ENCODE measurements around the gene BSDC1.
A peak's percentile ranks its signal among the peaks of the same experiment; 100 is the strongest.
"Not testable (repeated sequence)": the region's sequence is repeated elsewhere in the genome, so short reads cannot be mapped to it uniquely, and the experiment has no call there.

BSDC1 gene, protein sequence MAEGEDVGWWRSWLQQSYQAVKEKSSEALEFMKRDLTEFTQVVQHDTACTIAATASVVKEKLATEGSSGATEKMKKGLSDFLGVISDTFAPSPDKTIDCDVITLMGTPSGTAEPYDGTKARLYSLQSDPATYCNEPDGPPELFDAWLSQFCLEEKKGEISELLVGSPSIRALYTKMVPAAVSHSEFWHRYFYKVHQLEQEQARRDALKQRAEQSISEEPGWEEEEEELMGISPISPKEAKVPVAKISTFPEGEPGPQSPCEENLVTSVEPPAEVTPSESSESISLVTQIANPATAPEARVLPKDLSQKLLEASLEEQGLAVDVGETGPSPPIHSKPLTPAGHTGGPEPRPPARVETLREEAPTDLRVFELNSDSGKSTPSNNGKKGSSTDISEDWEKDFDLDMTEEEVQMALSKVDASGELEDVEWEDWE

DNA sequence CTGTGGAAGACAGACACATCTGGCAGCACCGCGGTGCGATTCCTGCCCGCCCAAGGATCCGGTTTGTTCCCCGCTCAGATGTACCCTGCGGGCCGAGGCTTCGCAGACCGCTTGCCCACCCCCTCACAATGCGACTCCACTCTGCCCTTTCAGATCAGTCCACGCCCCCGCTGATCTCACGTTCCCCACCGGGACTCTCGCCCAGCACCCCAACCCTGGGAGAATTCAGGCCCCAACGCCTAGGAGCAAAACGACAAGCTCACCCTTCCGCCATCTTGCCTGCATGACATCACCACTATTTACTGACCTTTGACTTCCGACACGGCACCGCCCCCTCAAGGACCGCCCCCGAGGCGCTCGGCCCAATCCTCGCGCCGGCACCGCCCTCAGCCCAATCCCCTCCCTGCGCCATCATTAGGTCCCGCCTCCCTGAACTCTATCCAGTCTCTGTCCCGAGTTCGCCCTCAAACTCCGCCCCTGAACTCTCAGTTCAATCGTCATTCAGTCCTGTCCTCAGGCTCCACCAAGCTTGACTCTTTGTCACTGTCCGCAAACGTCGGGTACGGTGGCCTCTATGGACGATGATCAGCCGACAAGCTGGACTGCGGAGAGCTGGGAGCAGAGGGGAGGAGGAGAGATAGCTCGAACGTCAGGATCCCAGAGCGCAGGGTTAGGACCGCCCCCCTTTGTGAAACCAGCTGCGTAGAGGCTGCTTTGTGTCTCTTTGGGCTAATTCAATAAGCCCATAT, at the start of gene BSDC1:
Gene BSDC1, minus strand, starts transcription at position 301 of the 749 bp plus-strand sequence. Its CDS starts 27 bp downstream, at position 274.
- Mint-ChIP-seq H3K4me3 (peak within 1 kb of the TSS; percentile 98), H3K27ac (peak within 1 kb of the TSS; percentile 99), H3K27me3 (no peaks in the 10 kb centered on the region), H3K9me3 (no peaks in the 10 kb centered on the region), H3K36me3 (ENCODE audit: low read depth) (peaks cover 18% of the 10 kb centered on the region), H3K4me1 (ENCODE audit: low read depth) (peaks cover 32% of the 10 kb centered on the region)
- DNase-seq: peak; percentile 98

DNA sequence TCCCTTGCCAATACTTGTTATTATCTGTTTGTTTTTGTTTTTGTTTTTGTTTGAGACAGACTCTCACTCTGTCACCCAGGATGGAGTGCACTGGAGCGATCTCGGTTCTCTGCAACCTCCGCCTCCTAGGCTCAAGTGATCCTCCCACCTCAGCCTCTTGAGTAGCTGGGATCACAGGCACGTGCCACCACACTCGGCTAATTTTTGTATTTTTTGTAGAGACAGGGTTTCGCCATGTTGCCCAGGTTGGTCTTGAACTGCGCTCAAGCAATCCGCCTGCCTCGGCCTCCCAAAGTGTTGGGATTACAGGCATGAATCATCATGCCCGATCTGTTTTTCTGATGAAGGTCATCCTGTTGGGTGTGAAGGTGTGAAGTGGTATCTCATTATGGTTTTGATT, 47.2 kb upstream of the BSDC1 start:
- not testable (repeated sequence) for H3K36me3 Mint-ChIP-seq (ENCODE audit: low read depth); H3K27ac Mint-ChIP-seq; H3K9me3 Mint-ChIP-seq; DNase-seq; H3K4me1 Mint-ChIP-seq (ENCODE audit: low read depth); H3K4me3 Mint-ChIP-seq
- peaks cover 47% of the 10 kb centered on the region for H3K27me3 Mint-ChIP-seq

DNA sequence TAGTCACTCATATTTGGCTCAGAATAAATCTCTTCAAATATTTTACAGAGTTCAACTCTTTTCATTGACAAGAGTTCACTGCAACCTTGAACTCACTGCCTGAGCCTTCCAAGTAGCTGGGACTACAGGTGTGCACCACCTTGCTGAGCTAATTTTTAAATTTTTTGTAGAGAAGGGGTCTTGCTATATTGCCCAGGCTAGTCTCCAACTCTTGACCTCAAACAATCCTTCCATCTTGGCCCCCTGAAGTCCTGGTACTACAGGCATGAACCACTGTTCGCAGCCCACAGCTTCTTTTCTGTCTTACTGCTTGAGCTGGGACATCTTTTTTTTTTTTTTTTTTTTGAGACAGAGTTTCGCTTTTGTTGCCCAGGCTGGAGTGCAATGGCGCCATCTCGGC, 44.5 kb upstream of the BSDC1 start:
- H3K36me3 Mint-ChIP-seq (ENCODE audit: low read depth); H3K4me1 Mint-ChIP-seq (ENCODE audit: low read depth); H3K4me3 Mint-ChIP-seq; H3K27ac Mint-ChIP-seq; H3K9me3 Mint-ChIP-seq; DNase-seq: not testable (repeated sequence)
- peaks cover 41% of the 10 kb centered on the region for H3K27me3 Mint-ChIP-seq

DNA sequence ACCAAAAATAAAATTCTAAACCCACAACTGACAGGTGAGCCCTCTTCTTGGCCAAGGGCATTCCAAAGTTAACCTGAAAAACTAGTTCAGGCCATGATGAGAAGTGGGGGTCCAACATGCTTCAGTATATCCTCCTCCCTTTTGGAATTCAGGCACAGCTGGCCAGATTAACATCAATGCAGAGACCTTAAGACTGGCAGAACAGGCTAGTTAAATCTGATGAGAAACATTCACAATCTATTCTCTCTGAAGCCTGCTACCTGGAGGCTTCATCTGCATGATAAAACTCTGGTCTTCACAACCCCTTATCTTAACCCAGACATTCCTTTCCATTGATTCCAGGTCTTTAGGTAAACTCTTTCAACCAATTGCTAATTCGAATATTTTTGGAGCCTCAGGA, 43.9 kb upstream of the BSDC1 start:
- H3K4me3 Mint-ChIP-seq: no peak overlapping the region
- H3K4me1 Mint-ChIP-seq (ENCODE audit: low read depth): no peaks in the 10 kb centered on the region
- peaks cover 6% of the 10 kb centered on the region for H3K9me3 Mint-ChIP-seq
- no peaks in the 10 kb centered on the region for H3K36me3 Mint-ChIP-seq (ENCODE audit: low read depth)
- H3K27me3 Mint-ChIP-seq: peaks cover 39% of the 10 kb centered on the region
- DNase-seq: no peak
- H3K27ac Mint-ChIP-seq: no peak overlapping the region

DNA sequence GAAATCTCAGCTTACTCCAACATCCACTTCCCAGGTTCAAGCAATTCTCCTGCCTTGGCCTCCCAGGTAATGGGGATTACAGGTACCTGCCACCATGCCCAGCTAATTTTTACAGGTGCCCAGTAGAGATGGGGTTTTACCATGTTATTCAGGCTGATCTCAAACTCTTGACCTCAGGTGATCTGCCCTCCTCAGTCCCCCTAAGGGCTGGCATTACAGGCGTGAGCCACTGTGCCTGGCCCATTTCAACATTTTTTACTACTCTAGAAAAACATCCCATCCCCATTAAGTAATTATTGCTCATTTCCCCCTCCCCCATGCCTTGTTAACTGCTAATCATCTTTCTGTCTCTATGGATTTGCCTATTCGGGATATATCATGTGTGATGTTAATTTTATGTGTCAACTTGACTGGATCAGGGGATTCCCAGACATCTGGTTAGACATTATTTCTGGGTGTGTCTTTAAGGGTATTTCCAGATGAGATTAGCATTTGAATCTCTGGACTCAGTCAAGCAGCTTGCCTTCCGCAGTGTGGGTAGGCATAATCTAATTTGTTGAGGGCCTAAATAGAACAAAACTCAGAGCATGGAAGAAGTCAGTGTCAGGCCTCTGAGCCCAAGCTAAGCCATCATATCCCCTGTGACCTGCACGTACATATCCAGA, 37.6 kb upstream of the BSDC1 start:
- Mint-ChIP-seq H3K27ac (no peak overlapping the region), H3K4me3 (no peak overlapping the region), H3K4me1 (ENCODE audit: low read depth) (no peaks in the 10 kb centered on the region), H3K27me3 (peaks cover 39% of the 10 kb centered on the region), H3K9me3 (no peaks in the 10 kb centered on the region), H3K36me3 (ENCODE audit: low read depth) (no peaks in the 10 kb centered on the region)
- DNase-seq: no peak

DNA sequence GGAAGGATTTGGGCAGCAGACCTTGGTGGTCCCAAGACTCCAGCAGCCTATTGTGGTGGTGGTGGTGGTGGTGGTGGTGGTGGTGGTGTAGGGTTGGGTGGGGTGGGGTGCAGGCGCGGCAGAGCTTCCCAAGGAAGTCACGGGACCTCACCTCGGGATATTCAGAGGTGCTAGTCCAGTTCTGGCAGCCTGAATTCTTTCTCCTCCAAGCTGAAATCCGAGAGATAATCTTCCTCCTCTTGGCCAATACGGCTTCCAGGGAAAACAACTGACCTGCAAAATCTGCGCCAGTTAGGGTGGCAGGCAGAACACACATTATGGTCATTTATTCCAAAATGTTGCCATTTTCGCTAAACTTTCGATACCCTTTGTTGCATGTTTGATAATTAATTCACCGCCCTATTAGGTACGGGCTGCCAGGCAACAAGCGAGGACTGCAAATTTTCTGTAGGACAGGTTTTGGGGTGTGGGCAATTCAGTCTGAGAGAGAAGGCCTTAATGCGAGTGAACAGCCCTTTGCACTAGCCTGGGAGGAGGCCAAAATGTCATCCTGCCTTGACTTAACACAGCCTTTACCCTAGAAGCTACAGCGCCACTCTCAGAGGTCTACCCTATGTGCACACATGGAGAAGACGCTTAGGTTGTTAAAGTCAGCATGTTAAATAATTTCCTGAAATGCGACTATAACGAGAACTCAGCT, 33.2 kb upstream of the BSDC1 start:
- H3K27ac Mint-ChIP-seq: no peak overlapping the region
- no peaks in the 10 kb centered on the region for H3K36me3 Mint-ChIP-seq (ENCODE audit: low read depth)
- DNase-seq: no peak
- no peaks in the 10 kb centered on the region for H3K9me3 Mint-ChIP-seq
- peaks cover 40% of the 10 kb centered on the region for H3K27me3 Mint-ChIP-seq
- H3K4me3 Mint-ChIP-seq: no peak overlapping the region
- H3K4me1 Mint-ChIP-seq (ENCODE audit: low read depth): peaks cover 3% of the 10 kb centered on the region

DNA sequence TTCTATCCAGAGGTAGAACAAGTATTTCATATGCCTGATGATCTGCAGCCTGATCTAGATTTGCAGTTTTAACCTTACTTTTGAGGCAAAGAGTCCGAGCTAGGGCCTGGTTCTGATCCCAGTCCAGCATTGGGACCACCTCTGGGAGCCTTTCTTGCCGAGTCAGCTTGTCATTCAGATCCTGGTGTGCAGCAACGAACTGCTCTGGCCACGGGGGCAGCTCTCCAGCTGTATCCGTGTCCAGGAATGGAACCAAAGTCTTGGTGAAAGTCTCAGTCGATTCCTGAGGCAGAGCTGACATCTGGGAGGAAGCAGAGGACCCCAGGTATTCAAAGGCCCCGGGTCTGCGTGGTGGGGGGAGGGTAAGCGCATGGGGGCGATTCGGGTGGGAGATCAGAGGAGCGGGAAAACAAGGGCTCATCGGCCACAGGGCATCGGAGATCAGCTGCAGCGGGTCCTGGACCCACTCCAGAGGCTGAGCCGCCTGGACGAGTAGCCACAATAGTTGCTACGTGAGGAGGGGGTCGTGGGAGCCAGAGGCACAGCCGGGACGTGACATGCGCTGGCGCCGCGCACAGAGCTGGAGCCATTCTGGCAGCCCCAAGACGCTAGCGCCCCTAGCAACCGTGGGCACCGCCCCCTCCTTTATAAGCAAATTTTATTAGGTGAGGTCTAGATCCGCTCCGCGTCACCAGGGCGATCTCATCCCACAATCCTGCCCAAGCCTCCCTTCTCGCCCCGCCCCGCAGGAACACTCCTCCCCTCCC, 32.4 kb upstream of the BSDC1 start:
- no peaks in the 10 kb centered on the region for H3K36me3 Mint-ChIP-seq (ENCODE audit: low read depth)
- DNase-seq: no peak
- H3K27me3 Mint-ChIP-seq: peaks cover 43% of the 10 kb centered on the region
- no peak overlapping the region for H3K4me3 Mint-ChIP-seq
- peaks cover 3% of the 10 kb centered on the region for H3K4me1 Mint-ChIP-seq (ENCODE audit: low read depth)
- H3K27ac Mint-ChIP-seq: no peak overlapping the region
- H3K9me3 Mint-ChIP-seq: no peaks in the 10 kb centered on the region

DNA sequence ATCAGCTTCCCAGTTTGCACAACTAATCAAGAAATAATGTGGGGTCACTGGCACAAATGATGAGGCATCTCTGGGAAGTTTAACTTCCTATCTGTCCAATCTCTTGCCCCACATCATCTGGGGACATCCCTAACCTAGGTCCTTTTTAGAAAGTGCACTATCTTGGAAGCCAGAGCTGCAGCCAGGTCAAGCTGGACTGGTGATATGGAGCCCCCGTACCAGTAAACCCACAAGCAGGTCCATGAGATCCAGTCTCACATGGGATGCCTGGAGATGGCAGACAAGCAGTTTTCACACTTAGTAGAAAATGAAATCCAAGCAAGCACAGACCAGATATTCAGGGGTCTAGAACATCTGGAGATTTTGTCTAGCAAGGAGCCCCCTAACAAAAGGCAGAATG, 27.5 kb upstream of the BSDC1 start:
- Mint-ChIP-seq H3K9me3 (no peaks in the 10 kb centered on the region), H3K4me3 (no peak overlapping the region), H3K27ac (no peak overlapping the region), H3K36me3 (ENCODE audit: low read depth) (no peaks in the 10 kb centered on the region), H3K4me1 (ENCODE audit: low read depth) (peaks cover 3% of the 10 kb centered on the region), H3K27me3 (peaks cover 15% of the 10 kb centered on the region)
- DNase-seq: no peak

DNA sequence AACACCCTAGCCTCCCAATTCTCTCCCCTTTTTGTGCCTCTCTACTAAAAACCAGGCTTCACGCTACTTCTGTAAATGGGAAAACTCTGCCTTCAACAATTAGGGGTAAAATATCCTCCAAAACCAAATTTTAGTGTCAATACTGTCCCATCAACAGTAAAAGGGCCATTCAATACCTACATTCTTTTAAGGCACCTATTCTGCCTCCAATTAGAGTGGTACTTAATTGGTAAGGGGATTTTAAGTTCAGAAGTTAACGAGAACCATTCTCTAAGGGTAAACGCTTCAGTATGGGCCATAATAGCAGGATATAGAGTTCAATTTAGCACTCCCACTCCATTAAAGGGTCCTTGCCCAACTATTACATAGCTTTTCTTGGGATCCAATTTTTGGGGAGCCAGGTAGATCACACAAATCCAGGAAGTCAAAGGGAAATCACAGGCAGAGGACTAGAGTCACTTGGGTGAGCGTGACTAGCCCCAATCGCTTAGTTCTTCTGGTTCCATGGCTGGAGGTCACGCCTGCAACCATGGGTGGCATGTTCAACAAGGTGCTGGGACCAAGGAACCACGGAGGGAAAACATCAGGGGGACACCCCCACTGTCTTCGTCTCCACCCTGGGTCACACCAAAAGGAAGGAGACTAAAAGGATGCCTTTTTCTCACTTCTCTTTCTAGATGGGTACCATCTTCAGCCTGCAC, 20.1 kb upstream of the BSDC1 start:
- Mint-ChIP-seq H3K4me1 (ENCODE audit: low read depth) (peaks cover 3% of the 10 kb centered on the region), H3K9me3 (no peaks in the 10 kb centered on the region), H3K36me3 (ENCODE audit: low read depth) (no peaks in the 10 kb centered on the region), H3K4me3 (no peak overlapping the region), H3K27ac (no peak overlapping the region), H3K27me3 (peaks cover 9% of the 10 kb centered on the region)
- DNase-seq: no peak

DNA sequence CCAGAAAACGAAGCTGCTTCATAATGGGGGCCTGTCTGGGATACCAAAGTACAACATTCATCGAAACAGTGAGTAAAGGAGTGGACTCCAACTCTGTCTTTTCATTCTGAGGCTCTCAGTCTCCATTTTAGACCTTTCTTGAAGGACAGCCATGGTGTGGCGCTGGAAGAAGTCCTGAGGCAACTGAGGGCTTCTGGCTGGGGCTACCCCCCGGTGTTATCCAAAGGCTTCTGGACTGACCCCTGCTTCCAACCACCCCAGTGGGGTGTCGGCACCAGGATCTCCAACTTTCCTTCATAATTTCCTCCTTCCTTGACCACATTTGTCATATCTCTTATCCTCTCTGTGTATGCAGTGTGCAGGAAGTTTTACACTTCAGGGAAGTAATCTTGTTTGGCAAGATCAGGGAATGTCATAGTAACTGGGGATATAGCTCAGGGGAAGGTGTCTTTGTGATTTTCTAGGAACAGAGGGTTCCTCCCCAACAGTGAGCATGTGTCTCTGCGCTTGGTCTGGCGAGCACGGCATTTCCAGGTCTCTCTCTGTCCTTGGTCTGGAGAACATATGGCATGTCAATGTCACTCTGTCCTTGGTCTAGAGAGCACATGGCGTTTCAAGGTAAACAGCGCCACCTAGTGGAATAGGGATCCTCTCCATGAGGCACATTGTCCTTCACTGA, 19.4 kb upstream of the BSDC1 start:
- Mint-ChIP-seq H3K27ac (peak overlapping the region; percentile 17), H3K9me3 (no peaks in the 10 kb centered on the region), H3K4me1 (ENCODE audit: low read depth) (peaks cover 3% of the 10 kb centered on the region), H3K36me3 (ENCODE audit: low read depth) (no peaks in the 10 kb centered on the region), H3K27me3 (peaks cover 9% of the 10 kb centered on the region), H3K4me3 (no peak overlapping the region)
- DNase-seq: peak; percentile 65

DNA sequence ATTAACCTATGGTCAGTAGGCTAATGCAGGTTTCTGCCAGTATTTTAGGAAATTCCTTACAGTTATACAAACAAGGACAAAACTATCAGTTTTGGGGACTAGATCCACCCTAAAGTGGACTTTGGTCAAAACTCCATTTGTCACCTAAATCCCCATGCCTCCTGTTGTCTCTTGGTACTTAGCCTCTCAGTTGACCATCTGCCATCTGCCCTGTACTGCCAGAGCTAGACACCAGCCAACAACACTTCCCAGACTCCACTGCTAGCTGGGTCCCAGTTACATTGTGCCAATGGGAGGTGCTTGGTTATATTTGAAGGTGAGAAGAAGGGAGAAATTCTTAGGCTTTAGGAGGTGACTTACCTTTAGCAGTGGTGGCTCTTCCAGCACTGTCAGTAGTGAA, 17.0 kb upstream of the BSDC1 start:
- Mint-ChIP-seq H3K9me3 (no peaks in the 10 kb centered on the region), H3K4me3 (no peak overlapping the region), H3K27me3 (peaks cover 9% of the 10 kb centered on the region), H3K27ac (no peak overlapping the region), H3K36me3 (ENCODE audit: low read depth) (no peaks in the 10 kb centered on the region), H3K4me1 (ENCODE audit: low read depth) (peaks cover 3% of the 10 kb centered on the region)
- no peak for DNase-seq

DNA sequence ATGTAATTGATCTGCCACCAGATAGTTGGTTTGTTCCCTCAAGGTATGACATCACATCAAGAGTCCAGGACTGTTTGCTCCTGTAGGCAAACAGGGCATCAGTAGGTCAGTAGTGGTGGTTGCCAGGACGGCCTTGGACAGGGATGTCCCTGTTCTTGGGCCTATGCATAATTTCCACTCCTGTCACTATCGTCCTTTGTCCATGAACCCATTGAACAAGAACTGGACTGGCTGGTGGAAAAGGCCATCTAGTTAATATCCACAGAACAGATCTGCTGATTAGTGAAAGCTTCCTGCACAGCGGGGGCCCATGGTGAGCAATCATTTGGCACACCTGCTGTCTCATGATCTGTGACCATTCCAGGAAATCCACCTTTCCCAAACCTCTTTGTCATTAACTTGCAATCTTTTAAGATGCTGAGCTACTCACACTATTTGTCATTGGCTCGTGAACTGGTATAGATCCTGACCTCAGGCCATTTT, 12.4 kb upstream of the BSDC1 start:
- H3K9me3 Mint-ChIP-seq: no peaks in the 10 kb centered on the region

More for the DNA sequence above, 12.4 kb upstream of the BSDC1 start:
- Mint-ChIP-seq H3K27me3 (no peaks in the 10 kb centered on the region), H3K4me3 (no peak overlapping the region), H3K4me1 (ENCODE audit: low read depth) (no peaks in the 10 kb centered on the region), H3K36me3 (ENCODE audit: low read depth) (no peaks in the 10 kb centered on the region), H3K27ac (no peak overlapping the region)
- no peak for DNase-seq
